B cell (primary cell): ENCODE results near the gene ZNF580. TPM values are rescaled to one million over a fixed set of nuclear protein-coding genes. Genes with fewer than 3 reads are reported as not detected.

Experiments
- ATAC-seq: fragments of 200-7000 bp; cut with Tn5 transposase; one replicate; pipeline ENCODE4 v1.10.0; 2021; ENCODE audit warnings: low read depth, mild to moderate bottlenecking, moderate number of reproducible peaks, moderate library complexity
- CTCF ChIA-PET: fragments of 350-600 bp; sonication (Branson Sonifier 250); formaldehyde crosslinking; loops from one replicate; lab custom pipeline; 2021; ENCODE audit warnings: antibody characterized with exemption, inconsistent platforms; lab: Charles Lee
- POLR2A ChIA-PET: fragments of 350-600 bp; sonication (Branson Sonifier 250); formaldehyde crosslinking; loops from one replicate; lab custom pipeline; 2021; ENCODE audit warnings: antibody characterized with exemption; lab: Charles Lee
- DNase-seq: peaks from one replicate; pipeline ENCODE4 v3.0.0; 2013
- H2AFZ ChIP-seq: 2 replicates; pipeline ENCODE4 v1.6.1; 2012; ENCODE audit warnings: mild to moderate bottlenecking, low read depth, low read length; ENCODE audit not compliant: insufficient read depth, poor library complexity, severe bottlenecking
- H3K27ac ChIP-seq, 2 donors: 1 replicate in 1 of 2; 2 replicates in 1 of 2; pipeline ENCODE4 v1.5.1; 2012 to 2013; ENCODE audit warnings: low read length in 2 of 2, mild to moderate bottlenecking in 2 of 2, moderate library complexity in 1 of 2
- H3K27me3 ChIP-seq, 4 experiments: fragments of 200-600 bp in 1 of 4; sonication (generic) in 1 of 4; replicated peaks in 1 of 4; 1 replicate in 2 of 4; 2 replicates in 2 of 4; pipeline versions ENCODE4 v1.6.1 to v1.7.0; 2013 to 2016; ENCODE audit warnings: low read length in 3 of 4, mild to moderate bottlenecking in 2 of 4, mixed read lengths in 1 of 4, moderate library complexity in 1 of 4; ENCODE audit not compliant: insufficient read depth in 4 of 4, control insufficient read depth in 3 of 4; ENCODE audit errors: control extremely low read depth in 1 of 4
- H3K36me3 ChIP-seq, 2 experiments: replicated peaks in 1 of 2; 1 replicate in 1 of 2; 2 replicates in 1 of 2; pipeline versions ENCODE4 v1.6.1 to v1.7.1; 2013; ENCODE audit warnings: low read length in 1 of 2; ENCODE audit not compliant: insufficient read depth in 2 of 2, control insufficient read depth in 1 of 2; ENCODE audit errors: control extremely low read depth in 1 of 2, extremely low read depth in 1 of 2
- H3K4me1 ChIP-seq, 2 donors: fragments of 200-600 bp in 1 of 2; sonication (generic) in 1 of 2; 1 replicate in 1 of 2; 2 replicates in 1 of 2; pipeline versions ENCODE4 v1.5.1 to v1.6.1; 2013 to 2017; ENCODE audit warnings: low read length in 2 of 2; ENCODE audit not compliant: control insufficient read depth in 2 of 2, insufficient read depth in 2 of 2
- H3K4me2 ChIP-seq: replicated peaks from 2 replicates; pipeline ENCODE3; 2012; ENCODE audit warnings: mild to moderate bottlenecking, low read depth, low read length; ENCODE audit not compliant: poor library complexity, severe bottlenecking
- H3K4me3 ChIP-seq, 5 experiments: fragments of 200-600 bp in 1 of 5; sonication (generic) in 1 of 5; 1 replicate in 3 of 5; 2 replicates in 2 of 5; pipeline versions ENCODE4 v1.5.1 to v1.7.0; 2011 to 2016; ENCODE audit warnings: low read length in 4 of 5, mild to moderate bottlenecking in 4 of 5, low read depth in 2 of 5, control low read depth in 1 of 5, moderate library complexity in 1 of 5; ENCODE audit not compliant: insufficient read depth in 1 of 5; ENCODE audit errors: control extremely low read depth in 1 of 5, extremely low read depth in 1 of 5
- H3K79me2 ChIP-seq: fragments of 200-600 bp; sonication (generic); one replicate; pipeline ENCODE4 v1.6.0; 2016; ENCODE audit warnings: low read length; ENCODE audit not compliant: control insufficient read depth, insufficient read depth
- H3K9ac ChIP-seq: fragments of 200-600 bp; sonication (generic); 2 replicates; pipeline ENCODE4 v1.6.1; 2017; ENCODE audit warnings: mild to moderate bottlenecking, low read length, moderate library complexity
- H3K9me3 ChIP-seq, 3 donors: one replicate each; pipeline versions ENCODE4 v1.6.1 to v1.7.1; 2013; ENCODE audit warnings: low read length in 2 of 3; ENCODE audit not compliant: control insufficient read depth in 2 of 3, insufficient read depth in 1 of 3; ENCODE audit errors: control extremely low read depth in 1 of 3
- H4K20me1 ChIP-seq: 2 replicates; pipeline ENCODE4 v1.6.0; 2012; ENCODE audit warnings: mild to moderate bottlenecking, low read length; ENCODE audit not compliant: insufficient read depth, control insufficient read depth, poor library complexity, severe bottlenecking
- H3K27ac Mint-ChIP-seq: one replicate; pipeline ENCODE4 v1.8.0; 2021; ENCODE audit warnings: mixed read lengths
- H3K27me3 Mint-ChIP-seq: one replicate; pipeline ENCODE4 v1.8.0; 2021; ENCODE audit warnings: mixed read lengths
- H3K4me1 Mint-ChIP-seq: one replicate; pipeline ENCODE4 v1.8.0; 2021; ENCODE audit warnings: mixed read lengths
- H3K4me3 Mint-ChIP-seq: one replicate; pipeline ENCODE4 v1.8.0; 2021; ENCODE audit warnings: mixed read lengths
- H3K9me3 Mint-ChIP-seq: one replicate; pipeline ENCODE4 v1.8.0; 2022; ENCODE audit warnings: mixed read lengths; ENCODE audit not compliant: insufficient read depth
- CTCF ChIP-seq: fragments of 200-600 bp; IDR thresholded peaks from one replicate; pipeline ENCODE4 v1.8.0; 2022; ENCODE audit warnings: antibody characterized with exemption, mild to moderate bottlenecking
- EZH2 ChIP-seq: IDR thresholded peaks from 2 replicates; pipeline ENCODE4 v1.6.1; 2012; ENCODE audit warnings: borderline replicate concordance, low read depth, mild to moderate bottlenecking, moderate library complexity, low read length; ENCODE audit not compliant: insufficient read depth, poor library complexity, severe bottlenecking
- WGBS: methylation state at CpG from one replicate; pipeline ENCODE4 v1.1.5; 2013; ENCODE audit warnings: missing lambda C conversion rate; ENCODE audit not compliant: insufficient coverage; 5-methylcytosine and 5-hydroxymethylcytosine counted together
- intact Hi-C: fragments of 100-400 bp; cut with micrococcal nuclease; formaldehyde crosslinking; loops from one replicate; pipeline ENCODE4 v1.10.0; 2022
- polyA plus RNA-seq: library from polyadenylated mRNA; depleted of rRNA; stranded (reverse); fragments of >200 nt; gene quantifications from 2 replicates; pipeline ENCODE4 v1.2.3, GENCODE V29; 2012
- total RNA-seq, 2 donors: library from RNA; stranded (reverse); fragments of 120-200 nt in 1 of 2; gene quantifications; 1 replicate in 1 of 2; 2 replicates in 1 of 2; pipeline versions ENCODE4 v1.2.3 to v1.2.4, GENCODE V29; 2013 to 2022

ZNF580 gene
- total and polyA plus RNA-seq, 2 donors (not counting 1 experiment from before 2014, with no cell fraction given): 69.8 to 101 TPM

GRCh38 chr19:55621205-55621672 lies 19.6 kb upstream of the ZNF580 start:
- H3K27ac Mint-ChIP-seq: no peak overlapping the region
- H3K27me3 Mint-ChIP-seq: no peaks in the 10 kb centered on the region
- H3K4me1 Mint-ChIP-seq: peaks cover 18% of the 10 kb centered on the region
- CTCF ChIA-PET: interaction anchor here (1.4 kb wide), 1 partner anchor 15 kb away, joined by 10 read pairs; the partner anchor contains the start of gene ZNF865
- Histone ChIP-seq H4K20me1 (peaks cover 14% of the 10 kb centered on the region), H3K9me3 (no peaks in the 10 kb centered on the region), H3K4me1 (peaks cover 10 to 14% of the 10 kb centered on the region in 2 donors), H3K9ac (no peak overlapping the region), H3K4me3 (no peak overlapping the region), H2AFZ (no peak overlapping the region), H3K79me2 (peaks cover 20% of the 10 kb centered on the region), H3K27ac (no peak overlapping the region), H3K4me2 (no peak overlapping the region), H3K27me3 (no peaks in the 10 kb centered on the region), H3K36me3 (peaks cover 0 to 17% of the 10 kb centered on the region in 2 experiments)
- no peak for ATAC-seq
- POLR2A ChIA-PET: no interaction called here
- TF ChIP-seq EZH2: no peak
- TF ChIP-seq CTCF: no peak
- intact Hi-C loops: loop anchor here (5.0 to 10.0 kb wide), 2 partner anchors 214 to 524 kb away; partner anchors contain the start of genes UBE2S and ZNF444
- 98% methylated on average over 7 of the region's 9 CpGs for WGBS
- no peak for DNase-seq
- H3K9me3 Mint-ChIP-seq: no peaks in the 10 kb centered on the region
- no peak overlapping the region for H3K4me3 Mint-ChIP-seq

- no peak overlapping the region for H2AFZ ChIP-seq
- Mint-ChIP-seq H3K9me3 (no peaks in the 10 kb centered on the region), H3K4me3 (no peak overlapping the region), H3K27ac (no peak overlapping the region), H3K27me3 (no peaks in the 10 kb centered on the region), H3K4me1 (peaks cover 18% of the 10 kb centered on the region)
- H3K79me2 ChIP-seq: peaks cover 15% of the 10 kb centered on the region
- DNase-seq (peak; percentile 27), ATAC-seq (no peak)
- H3K36me3 ChIP-seq: peaks cover 0 to 14% of the 10 kb centered on the region in 2 experiments
- no peak overlapping the region for H3K27ac ChIP-seq
- no peak overlapping the region for H3K9ac ChIP-seq
- WGBS: 97% methylated on average over 47 of the region's 55 CpGs
- H4K20me1 ChIP-seq: peaks cover 9% of the 10 kb centered on the region
- H3K9me3 ChIP-seq: no peaks in the 10 kb centered on the region
- no peak for TF ChIP-seq CTCF
- no peak for TF ChIP-seq EZH2
- H3K27me3 ChIP-seq: no peaks in the 10 kb centered on the region
- intact Hi-C loops: loop anchor here (5.0 to 10.0 kb wide), 2 partner anchors 214 to 523 kb away; partner anchors contain the start of genes UBE2S and ZNF444
- CTCF ChIA-PET: no interaction called here
- peaks cover 10 to 14% of the 10 kb centered on the region in 2 donors for H3K4me1 ChIP-seq
- H3K4me2 ChIP-seq: no peak overlapping the region
- POLR2A ChIA-PET: interaction anchor here (0.5 kb wide), 1 partner anchor 17 kb away, joined by 3 read pairs; no protein-coding TSS in a partner anchor
- H3K4me3 ChIP-seq: no peak overlapping the region
Observed at GRCh38 chr19:55621673-55622231, 19.1 kb upstream of the ZNF580 start.
